ENCODE data around the gene MPPED1.

The MPPED1 gene

GRCh38 chr22:43479962-43480361 lies 68.1 kb downstream of the MPPED1 start:
- Histone ChIP-seq H3K9me2 (replicated peaks; ENCODE audit: low read depth, low read length) (no peaks in the 10 kb centered on the region), H3K4me2 (ENCODE audit: low read depth, low read length, poor library complexity, severe bottlenecking) (peak overlapping the region; percentile 31), H3F3A (ENCODE audit: low read depth) (no peaks in the 10 kb centered on the region), H3K27me3 (ENCODE audit: insufficient read depth, low read length, poor library complexity, severe bottlenecking) (no peaks in the 10 kb centered on the region), H3K4me3 (ENCODE audit: low read length, poor library complexity, severe bottlenecking) (peak overlapping the region; percentile 27), H3K79me2 (ENCODE audit: insufficient read depth, low read length) (no peaks in the 10 kb centered on the region), H3K36me3 (ENCODE audit: insufficient read depth, low read length) (no peaks in the 10 kb centered on the region), H3K9ac (ENCODE audit: low read depth, low read length, poor library complexity, severe bottlenecking) (peak overlapping the region; percentile 16), H3K9me3 (ENCODE audit: insufficient read depth, low read depth, low read length) (no peaks in the 10 kb centered on the region), H4K20me1 (ENCODE audit: insufficient read depth, low read length, poor library complexity, severe bottlenecking) (no peaks in the 10 kb centered on the region), H2AFZ (ENCODE audit: low read length) (peak overlapping the region; percentile 57), H3K4me1 (ENCODE audit: insufficient read depth, low read length, poor library complexity, severe bottlenecking) (no peaks in the 10 kb centered on the region)
- TF ChIP-seq CTCF (conservative IDR thresholded peaks at IDR 0.05; ENCODE audit: low read length) (no peak), EZH2phosphoT487 (IDR thresholded peaks at IDR 0.05; ENCODE audit: borderline replicate concordance) (no peak)

DNA sequence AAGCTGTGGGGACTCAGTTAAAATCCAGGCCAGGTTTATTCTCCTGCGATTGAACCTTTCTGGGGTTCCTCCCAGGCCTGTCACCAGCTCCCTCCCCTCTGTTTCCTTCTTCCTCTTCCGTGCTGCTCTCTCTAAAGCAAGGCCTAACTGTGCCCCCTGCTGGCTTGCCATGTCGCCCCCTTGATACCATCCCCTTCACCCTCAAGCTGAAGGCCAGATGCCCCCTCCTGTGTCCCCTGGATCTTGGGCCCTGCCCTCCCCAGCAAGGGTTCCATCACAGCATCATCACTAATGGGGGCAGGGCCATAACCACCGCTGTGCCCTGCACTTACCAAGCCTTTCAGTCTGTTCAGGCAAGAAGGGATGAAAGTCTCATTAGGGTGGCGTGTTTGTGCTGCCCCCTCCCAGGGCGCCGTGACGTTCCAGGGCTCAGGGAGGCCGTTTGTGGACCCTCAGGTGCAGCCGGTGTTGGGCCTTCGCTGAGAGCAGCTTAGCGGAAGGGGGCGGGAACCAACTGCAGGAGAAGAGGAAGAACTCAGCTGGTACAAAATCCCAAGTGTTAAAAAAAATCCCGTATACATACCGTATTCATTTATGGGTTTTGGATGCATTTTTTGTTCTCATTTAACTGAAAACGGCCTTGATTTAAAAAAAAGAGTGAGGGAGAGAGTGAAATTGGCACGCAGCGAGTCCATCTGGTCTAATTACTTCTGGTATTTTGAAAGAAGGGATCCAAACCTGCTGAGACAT lies 69.9 kb downstream of the MPPED1 start:
- Histone ChIP-seq H3K36me3 (ENCODE audit: insufficient read depth, low read length) (no peaks in the 10 kb centered on the region), H3F3A (ENCODE audit: low read depth) (no peaks in the 10 kb centered on the region), H3K9ac (ENCODE audit: low read depth, low read length, poor library complexity, severe bottlenecking) (no peak overlapping the region), H3K4me1 (ENCODE audit: insufficient read depth, low read length, poor library complexity, severe bottlenecking) (no peaks in the 10 kb centered on the region), H3K27me3 (ENCODE audit: insufficient read depth, low read length, poor library complexity, severe bottlenecking) (no peaks in the 10 kb centered on the region), H3K79me2 (ENCODE audit: insufficient read depth, low read length) (no peaks in the 10 kb centered on the region), H3K9me2 (replicated peaks; ENCODE audit: low read depth, low read length) (no peaks in the 10 kb centered on the region), H4K20me1 (ENCODE audit: insufficient read depth, low read length, poor library complexity, severe bottlenecking) (no peaks in the 10 kb centered on the region), H3K4me2 (ENCODE audit: low read depth, low read length, poor library complexity, severe bottlenecking) (no peak overlapping the region), H3K4me3 (ENCODE audit: low read length, poor library complexity, severe bottlenecking) (no peak overlapping the region), H2AFZ (ENCODE audit: low read length) (peak overlapping the region; percentile 48), H3K9me3 (ENCODE audit: insufficient read depth, low read depth, low read length) (no peaks in the 10 kb centered on the region)
- TF ChIP-seq EZH2phosphoT487 (IDR thresholded peaks at IDR 0.05; ENCODE audit: borderline replicate concordance) (no peak), CTCF (conservative IDR thresholded peaks at IDR 0.05; ENCODE audit: low read length) (peak; percentile 77)

- Histone ChIP-seq H3K4me1 (ENCODE audit: insufficient read depth, low read length, poor library complexity, severe bottlenecking) (no peaks in the 10 kb centered on the region), H3K4me2 (ENCODE audit: low read depth, low read length, poor library complexity, severe bottlenecking) (no peak overlapping the region), H3K9me2 (replicated peaks; ENCODE audit: low read depth, low read length) (no peaks in the 10 kb centered on the region), H3K27me3 (ENCODE audit: insufficient read depth, low read length, poor library complexity, severe bottlenecking) (no peaks in the 10 kb centered on the region), H3K36me3 (ENCODE audit: insufficient read depth, low read length) (no peaks in the 10 kb centered on the region), H3F3A (ENCODE audit: low read depth) (no peaks in the 10 kb centered on the region), H4K20me1 (ENCODE audit: insufficient read depth, low read length, poor library complexity, severe bottlenecking) (no peaks in the 10 kb centered on the region), H2AFZ (ENCODE audit: low read length) (no peak overlapping the region), H3K9ac (ENCODE audit: low read depth, low read length, poor library complexity, severe bottlenecking) (no peak overlapping the region), H3K79me2 (ENCODE audit: insufficient read depth, low read length) (no peaks in the 10 kb centered on the region), H3K4me3 (ENCODE audit: low read length, poor library complexity, severe bottlenecking) (no peak overlapping the region), H3K9me3 (ENCODE audit: insufficient read depth, low read depth, low read length) (no peaks in the 10 kb centered on the region)
- TF ChIP-seq EZH2phosphoT487 (IDR thresholded peaks at IDR 0.05; ENCODE audit: borderline replicate concordance), result no peak
- TF ChIP-seq CTCF (conservative IDR thresholded peaks at IDR 0.05; ENCODE audit: low read length), result no peak
Observed at GRCh38 chr22:43482318-43482625, 70.5 kb downstream of the MPPED1 start.

Measured in Loucy (cell line).